Activated CD8-positive, alpha-beta T cell treated with anti-CD3 and anti-CD28 coated beads for 36 hours (primary cell): ENCODE data around the gene MRPS6. TPM values are rescaled to one million over a fixed set of nuclear protein-coding genes. Genes with fewer than 3 reads are reported as not detected.
A peak's percentile ranks its signal among the peaks of the same experiment; 100 is the strongest.

Source experiments
- ATAC-seq: fragments of 200-7000 bp; cut with Tn5 transposase; one replicate; pipeline ENCODE4 v1.10.0; 2021; ENCODE audit warnings: mild to moderate bottlenecking, moderate library complexity
- CTCF ChIA-PET: fragments of 350-600 bp; sonication (Branson Sonifier 250); formaldehyde crosslinking; loops from one replicate; lab custom pipeline; 2021; ENCODE audit warnings: antibody characterized with exemption; lab: Charles Lee
- POLR2A ChIA-PET: fragments of 350-600 bp; sonication (Branson Sonifier 250); formaldehyde crosslinking; loops from one replicate; lab custom pipeline; 2021; ENCODE audit warnings: antibody characterized with exemption; lab: Charles Lee
- DNase-seq: peaks from one replicate; pipeline ENCODE4 v3.0.0-alpha.2; 2020
- H3K27ac Mint-ChIP-seq: one replicate; pipeline ENCODE4 v1.8.0; 2021; ENCODE audit warnings: mild to moderate bottlenecking, mixed read lengths
- H3K27me3 Mint-ChIP-seq: one replicate; pipeline ENCODE4 v1.8.0; 2021; ENCODE audit warnings: mixed read lengths
- H3K36me3 Mint-ChIP-seq: one replicate; pipeline ENCODE4 v1.8.0; 2021; ENCODE audit warnings: low read depth, mixed read lengths
- H3K4me1 Mint-ChIP-seq: one replicate; pipeline ENCODE4 v1.8.0; 2021; ENCODE audit warnings: low read depth, mixed read lengths
- H3K4me3 Mint-ChIP-seq: one replicate; pipeline ENCODE4 v1.8.0; 2021; ENCODE audit warnings: mild to moderate bottlenecking, moderate library complexity, mixed read lengths
- H3K9me3 Mint-ChIP-seq: one replicate; pipeline ENCODE4 v1.8.0; 2021; ENCODE audit warnings: mixed read lengths
- intact Hi-C: fragments of 100-400 bp; cut with micrococcal nuclease; formaldehyde crosslinking; loops from one replicate; pipeline ENCODE4 v1.10.0; 2022
- total RNA-seq, 2 experiments: library from RNA; stranded (reverse); gene quantifications; one replicate each; pipeline ENCODE4 v1.2.3, GENCODE V29; 2021
- TF ChIP-seq, protein P1 (sequence below): fragments of 200-600 bp; IDR thresholded peaks from one replicate; pipeline ENCODE4 v1.8.0; 2022; ENCODE audit warnings: antibody characterized with exemption, mild to moderate bottlenecking

Gene MRPS6
- total RNA-seq, 2 experiments from 2014 or later: 93.9 to 95.2 TPM

DNA sequence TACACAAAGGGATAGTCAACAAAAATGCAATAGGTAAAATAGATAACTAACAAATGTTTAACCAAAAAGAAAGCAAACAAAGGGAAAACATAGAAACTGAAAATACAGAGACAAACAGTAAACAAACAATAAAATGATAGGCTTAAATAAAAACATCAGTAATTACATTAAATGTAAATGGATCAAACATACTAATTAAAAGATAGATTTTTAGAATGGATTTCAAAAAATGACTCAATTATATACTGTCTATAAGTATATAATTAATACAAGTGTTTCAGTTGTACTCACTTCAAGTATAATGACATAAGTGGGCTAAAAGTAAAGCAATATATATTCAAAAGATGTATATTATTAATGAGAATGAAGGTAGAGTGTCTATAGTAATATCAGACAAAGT lies 101.1 kb downstream of the MRPS6 start:
- ATAC-seq: no peak
- Mint-ChIP-seq H3K9me3 (peaks cover 33% of the 10 kb centered on the region), H3K27ac (no peak overlapping the region)

DNA sequence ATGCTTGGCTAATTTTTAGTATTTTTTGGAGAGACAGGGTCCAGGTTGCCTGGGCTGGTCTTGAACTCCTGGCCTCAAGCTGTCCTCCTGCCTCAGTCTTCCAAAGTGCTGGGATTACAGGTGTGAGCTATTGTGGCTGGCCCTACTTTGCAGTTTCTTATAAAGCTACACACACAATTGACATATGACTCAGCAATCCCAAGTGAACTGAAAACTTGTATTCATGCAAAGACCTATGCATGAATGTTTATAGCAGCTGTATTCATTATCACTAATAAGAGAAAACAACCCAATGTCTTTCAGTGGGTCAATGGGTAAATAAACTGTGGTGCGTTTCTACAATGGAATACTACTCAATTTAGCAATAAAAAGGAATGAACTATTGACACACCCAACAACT lies 103.1 kb downstream of the MRPS6 start:
- DNase-seq (no peak), ATAC-seq (no peak)
- peaks cover 16% of the 10 kb centered on the region for H3K36me3 Mint-ChIP-seq
- POLR2A ChIA-PET: no interaction called here
- TF ChIP-seq, protein P1, sequence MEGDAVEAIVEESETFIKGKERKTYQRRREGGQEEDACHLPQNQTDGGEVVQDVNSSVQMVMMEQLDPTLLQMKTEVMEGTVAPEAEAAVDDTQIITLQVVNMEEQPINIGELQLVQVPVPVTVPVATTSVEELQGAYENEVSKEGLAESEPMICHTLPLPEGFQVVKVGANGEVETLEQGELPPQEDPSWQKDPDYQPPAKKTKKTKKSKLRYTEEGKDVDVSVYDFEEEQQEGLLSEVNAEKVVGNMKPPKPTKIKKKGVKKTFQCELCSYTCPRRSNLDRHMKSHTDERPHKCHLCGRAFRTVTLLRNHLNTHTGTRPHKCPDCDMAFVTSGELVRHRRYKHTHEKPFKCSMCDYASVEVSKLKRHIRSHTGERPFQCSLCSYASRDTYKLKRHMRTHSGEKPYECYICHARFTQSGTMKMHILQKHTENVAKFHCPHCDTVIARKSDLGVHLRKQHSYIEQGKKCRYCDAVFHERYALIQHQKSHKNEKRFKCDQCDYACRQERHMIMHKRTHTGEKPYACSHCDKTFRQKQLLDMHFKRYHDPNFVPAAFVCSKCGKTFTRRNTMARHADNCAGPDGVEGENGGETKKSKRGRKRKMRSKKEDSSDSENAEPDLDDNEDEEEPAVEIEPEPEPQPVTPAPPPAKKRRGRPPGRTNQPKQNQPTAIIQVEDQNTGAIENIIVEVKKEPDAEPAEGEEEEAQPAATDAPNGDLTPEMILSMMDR: no peak
- no peak overlapping the region for H3K27ac Mint-ChIP-seq
- H3K27me3 Mint-ChIP-seq: peaks cover 1% of the 10 kb centered on the region
- H3K4me3 Mint-ChIP-seq: no peak overlapping the region
- CTCF ChIA-PET: interaction anchor here (1.4 kb wide), 1 partner anchor 10 kb away, joined by 4 read pairs; no protein-coding TSS in a partner anchor
- intact Hi-C loops: no loop called here
- peaks cover 22% of the 10 kb centered on the region for H3K9me3 Mint-ChIP-seq
- no peaks in the 10 kb centered on the region for H3K4me1 Mint-ChIP-seq

More for the DNA sequence above, 101.1 kb downstream of the MRPS6 start:
- DNase-seq: no peak
- peaks cover 1% of the 10 kb centered on the region for H3K27me3 Mint-ChIP-seq
- ChIA-PET POLR2A (no interaction called here), CTCF (no interaction called here)
- intact Hi-C loops: no loop called here
- TF ChIP-seq, protein P1: no peak
- no peaks in the 10 kb centered on the region for H3K4me1 Mint-ChIP-seq
- H3K4me3 Mint-ChIP-seq: no peak overlapping the region
- peaks cover 23% of the 10 kb centered on the region for H3K36me3 Mint-ChIP-seq

DNA sequence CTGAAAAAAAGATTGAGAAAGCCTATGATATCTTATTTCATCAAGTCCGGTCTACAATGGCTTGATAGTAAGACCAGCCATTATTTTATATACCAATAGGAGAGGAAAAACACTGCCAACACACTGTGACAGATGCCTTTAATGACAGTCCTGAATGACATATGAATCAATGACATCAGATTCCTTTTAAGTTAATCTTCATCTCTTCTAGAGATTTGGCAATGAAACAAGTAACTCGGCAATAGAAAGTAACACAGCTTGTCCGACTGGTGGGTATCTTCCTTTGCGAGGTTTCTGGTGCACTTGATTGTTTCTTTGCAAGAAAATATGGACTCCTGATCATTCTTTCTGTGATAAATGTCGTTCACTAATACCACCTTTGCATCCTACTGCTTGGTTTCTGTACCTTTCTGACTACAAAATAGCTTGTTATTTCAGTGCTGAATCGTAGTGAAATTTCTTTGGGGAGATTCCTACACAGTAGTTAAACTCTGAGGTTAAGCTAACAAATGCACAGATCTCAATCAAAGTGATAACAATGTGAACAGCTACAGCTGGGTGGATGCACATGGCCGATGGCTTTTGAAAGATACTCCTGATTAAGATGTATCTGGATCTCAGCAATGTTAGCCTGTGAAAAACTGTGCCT lies 104.7 kb downstream of the MRPS6 start:
- CTCF ChIA-PET: interaction anchor here (1.1 kb wide), 1 partner anchor 254 kb away, joined by 3 read pairs; no protein-coding TSS in a partner anchor
- Mint-ChIP-seq H3K27me3 (peaks cover under 1% of the 10 kb centered on the region), H3K9me3 (peaks cover 12% of the 10 kb centered on the region), H3K36me3 (peaks cover 7% of the 10 kb centered on the region), H3K4me1 (no peaks in the 10 kb centered on the region), H3K27ac (no peak overlapping the region), H3K4me3 (no peak overlapping the region)
- TF ChIP-seq, protein P1: no peak
- intact Hi-C loops: no loop called here
- POLR2A ChIA-PET: no interaction called here
- ATAC-seq (peak; percentile 17), DNase-seq (no peak)

DNA sequence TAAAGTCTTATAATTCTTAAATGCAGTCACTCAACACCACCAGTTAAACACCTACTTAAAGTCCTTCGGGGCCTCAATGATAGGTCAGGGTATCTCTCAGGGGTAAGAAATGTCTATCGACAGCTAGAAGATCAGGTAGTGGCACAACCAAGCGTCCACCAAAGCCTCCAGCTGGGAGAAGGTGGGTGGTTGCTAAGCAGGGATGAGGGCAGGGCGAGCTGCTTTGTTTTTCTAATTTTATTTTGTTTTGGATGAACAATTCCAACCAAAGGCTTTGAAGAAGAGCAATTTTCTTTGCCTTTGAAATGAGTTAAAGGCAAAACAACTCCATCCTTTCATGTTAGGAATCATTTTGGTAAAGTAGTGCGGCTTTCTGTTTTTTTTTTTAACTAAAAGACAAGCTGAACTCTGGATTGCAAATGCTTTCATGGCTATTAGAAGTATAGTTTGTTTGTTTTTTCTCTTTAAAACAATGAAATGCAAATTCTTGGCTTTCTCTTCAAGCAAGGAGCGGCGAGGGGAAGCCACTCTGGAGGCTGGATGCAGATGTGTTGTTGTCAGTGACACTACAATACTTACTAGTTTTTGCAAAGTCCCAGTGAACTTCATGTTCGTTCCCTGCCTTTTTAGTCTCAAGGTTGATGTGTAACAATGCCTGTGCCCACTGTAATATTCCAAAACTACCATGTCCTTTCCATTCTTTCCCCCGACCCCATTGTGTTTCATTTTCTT lies 106.0 kb downstream of the MRPS6 start:
- H3K9me3 Mint-ChIP-seq: peaks cover 2% of the 10 kb centered on the region

More for the DNA sequence above, 106.0 kb downstream of the MRPS6 start:
- no peaks in the 10 kb centered on the region for H3K27me3 Mint-ChIP-seq
- H3K36me3 Mint-ChIP-seq: no peaks in the 10 kb centered on the region
- DNase-seq: no peak
- H3K4me3 Mint-ChIP-seq: no peak overlapping the region
- TF ChIP-seq, protein P1: no peak
- CTCF ChIA-PET: interaction anchor here (1.0 kb wide), 1 partner anchor 255 kb away, joined by 4 read pairs; no protein-coding TSS in a partner anchor
- intact Hi-C loops: no loop called here
- no peak for ATAC-seq
- no peak overlapping the region for H3K27ac Mint-ChIP-seq
- POLR2A ChIA-PET: no interaction called here
- no peaks in the 10 kb centered on the region for H3K4me1 Mint-ChIP-seq
